GM21381 (cell line): ENCODE data around the gene ZNF664.

ENCODE experiments used
- ATAC-seq: cut with Tn5 transposase; IDR thresholded peaks from one replicate; pipeline ENCODE4 v1.9.1; 2021; ENCODE audit warnings: mild to moderate bottlenecking, moderate library complexity; ENCODE audit not compliant: unreplicated experiment

The ZNF664 gene

DNA sequence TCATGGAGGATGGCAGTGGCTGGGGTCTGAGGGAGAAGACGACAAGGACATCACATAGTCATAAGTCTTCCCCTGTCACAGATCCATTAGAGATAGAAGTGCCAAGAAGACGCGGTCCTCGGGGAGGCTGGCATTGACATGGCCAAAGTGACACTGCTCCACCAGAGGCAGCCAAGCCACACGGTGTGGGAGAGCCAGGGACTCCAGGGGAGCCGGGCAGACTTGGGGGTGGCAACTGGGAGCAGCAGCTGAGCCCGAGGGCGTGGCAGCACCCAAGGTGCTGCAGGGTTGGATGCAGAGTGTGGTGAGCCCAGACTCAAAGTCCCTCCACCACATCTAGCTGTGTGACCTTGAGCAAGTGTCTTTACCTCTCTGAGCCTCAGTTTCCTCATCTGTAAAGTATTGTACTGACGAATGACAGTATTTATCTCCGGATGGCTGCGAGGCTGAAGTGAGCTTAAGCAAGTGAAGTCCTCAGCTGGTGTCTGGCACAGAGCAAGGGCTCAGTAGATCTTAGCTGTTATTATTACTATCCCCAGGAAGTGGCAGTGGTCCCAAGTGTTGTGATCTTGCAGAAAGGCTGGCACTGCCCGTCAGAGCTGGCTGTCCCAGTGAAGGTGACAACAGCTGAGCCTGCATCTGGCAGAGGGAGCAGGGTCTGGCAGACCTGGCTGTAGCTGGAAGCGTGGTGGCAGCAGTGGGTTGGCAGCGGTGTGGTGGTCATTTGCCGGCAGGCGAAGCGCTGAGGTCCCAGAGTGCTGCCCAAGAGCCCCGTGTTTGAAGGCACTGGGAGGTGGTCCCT is 54.9 kb downstream of the ZNF664 start:
- ATAC-seq, result no peak

- no peak for ATAC-seq
Observed at GRCh38 chr12:124028555-124028925, 55.5 kb downstream of the ZNF664 start.

DNA sequence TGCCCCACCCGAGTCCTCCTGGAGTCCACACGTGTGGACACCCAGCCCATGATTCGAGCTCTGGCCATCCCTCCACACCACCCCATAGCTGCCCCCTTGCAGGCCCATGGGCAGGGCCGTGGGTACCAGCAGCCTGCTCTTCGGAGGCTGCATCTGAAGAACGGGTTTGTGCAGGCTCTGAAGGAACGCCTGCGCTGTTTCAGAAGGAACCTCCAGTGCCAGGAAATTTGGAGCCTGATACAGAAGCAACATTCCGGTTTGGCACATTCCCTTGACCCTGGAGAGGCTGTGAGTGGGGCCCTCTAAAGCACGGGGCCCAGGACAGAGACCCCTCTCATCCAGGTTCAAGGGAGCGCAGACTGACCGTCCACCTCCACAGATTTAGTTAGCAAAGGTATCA is 57.0 kb downstream of the ZNF664 start:
- no peak for ATAC-seq

- no peak for ATAC-seq
Observed at GRCh38 chr12:124030510-124030909, 57.5 kb downstream of the ZNF664 start.

DNA sequence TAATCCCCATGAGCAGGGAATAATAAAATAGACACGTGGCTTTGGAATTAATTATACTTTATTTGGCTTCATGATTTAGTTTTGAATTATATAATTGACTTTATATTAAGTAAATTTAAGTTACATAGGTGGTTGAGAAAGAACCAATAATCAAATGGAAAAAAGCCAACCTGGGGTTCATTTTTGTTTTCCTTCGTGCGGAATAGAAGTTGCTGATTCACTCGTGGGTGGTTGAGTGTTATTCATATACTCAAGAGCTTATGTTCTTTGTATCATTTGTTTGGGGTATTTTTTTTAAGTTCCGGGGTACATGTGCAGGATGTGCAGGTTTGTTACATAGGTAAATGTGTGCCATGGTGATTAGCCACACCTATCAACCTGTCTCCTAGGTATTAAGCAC is 58.0 kb downstream of the ZNF664 start:
- ATAC-seq, result no peak

DNA sequence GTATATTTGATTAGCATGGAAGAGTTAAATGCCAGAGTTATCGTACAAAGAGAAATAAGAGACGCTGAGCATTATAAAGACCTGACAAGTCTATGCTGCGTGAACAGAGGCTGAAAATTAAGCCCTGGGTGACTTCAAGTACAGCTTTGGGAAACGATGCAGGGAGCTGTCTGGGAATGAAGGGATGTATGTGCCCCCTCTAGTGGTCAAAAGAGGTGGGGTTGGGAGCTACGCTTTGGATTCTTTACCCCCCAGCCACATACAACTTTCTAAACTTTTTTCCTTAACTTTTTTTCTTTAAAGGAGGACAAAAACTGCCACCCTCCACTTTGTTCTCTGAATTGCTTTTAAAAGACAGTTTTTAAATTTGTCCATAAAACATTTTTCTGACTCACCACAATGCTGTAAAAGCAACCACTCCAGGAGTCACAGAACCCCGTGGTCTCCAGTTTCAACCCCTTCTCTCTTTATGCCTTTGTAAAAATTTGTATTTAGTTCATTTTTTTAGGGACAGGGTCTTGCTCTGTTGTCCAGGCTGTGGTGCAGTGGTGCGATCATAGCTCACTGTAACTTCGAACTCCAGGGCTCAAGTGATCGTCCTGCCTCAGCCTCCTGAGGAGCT is 59.4 kb downstream of the ZNF664 start:
- no peak for ATAC-seq

DNA sequence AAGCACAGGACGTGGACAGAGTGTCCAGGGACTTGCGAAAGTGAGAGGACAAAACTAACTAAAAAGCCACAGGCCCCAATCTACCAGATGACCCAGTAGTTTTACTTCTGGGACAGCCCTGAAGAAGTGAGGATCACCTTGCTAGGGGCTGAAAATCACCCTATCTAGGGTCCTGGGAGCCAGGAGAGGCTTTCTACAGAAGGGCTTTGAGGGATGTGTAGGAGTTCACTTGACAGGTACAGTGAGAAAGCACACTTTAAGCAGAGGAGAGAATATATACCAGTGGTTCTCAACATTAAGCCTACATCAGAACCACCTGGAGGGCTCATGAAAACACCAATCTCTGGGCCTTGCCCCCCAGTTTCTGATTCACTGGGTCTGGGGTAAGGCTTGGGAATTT is 60.8 kb downstream of the ZNF664 start:
- ATAC-seq, result no peak

DNA sequence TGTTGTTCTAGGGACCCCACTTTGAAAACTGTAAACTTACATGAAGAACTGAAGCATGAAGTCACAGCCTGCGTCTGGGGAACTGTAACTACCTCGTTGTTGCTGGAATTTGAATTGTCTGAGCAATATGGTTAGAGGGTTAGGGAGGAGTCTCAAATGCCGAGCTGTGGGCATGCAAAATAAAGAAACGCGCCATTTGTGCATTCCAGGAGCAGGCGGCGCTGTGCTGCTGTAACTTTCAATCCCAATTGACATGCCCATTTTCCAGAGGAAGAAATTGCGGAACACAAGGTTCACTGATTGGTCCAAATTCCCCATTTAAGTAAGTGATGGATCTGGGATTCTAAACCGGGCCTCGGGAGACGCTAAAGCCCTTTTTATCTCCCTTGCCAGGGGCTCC is 61.3 kb downstream of the ZNF664 start:
- no peak for ATAC-seq

- no peak for ATAC-seq
Observed at GRCh38 chr12:124035163-124035562, 62.1 kb downstream of the ZNF664 start.

GRCh38 chr12:124036171-124036598 is 63.2 kb downstream of the ZNF664 start:
- ATAC-seq, result no peak

DNA sequence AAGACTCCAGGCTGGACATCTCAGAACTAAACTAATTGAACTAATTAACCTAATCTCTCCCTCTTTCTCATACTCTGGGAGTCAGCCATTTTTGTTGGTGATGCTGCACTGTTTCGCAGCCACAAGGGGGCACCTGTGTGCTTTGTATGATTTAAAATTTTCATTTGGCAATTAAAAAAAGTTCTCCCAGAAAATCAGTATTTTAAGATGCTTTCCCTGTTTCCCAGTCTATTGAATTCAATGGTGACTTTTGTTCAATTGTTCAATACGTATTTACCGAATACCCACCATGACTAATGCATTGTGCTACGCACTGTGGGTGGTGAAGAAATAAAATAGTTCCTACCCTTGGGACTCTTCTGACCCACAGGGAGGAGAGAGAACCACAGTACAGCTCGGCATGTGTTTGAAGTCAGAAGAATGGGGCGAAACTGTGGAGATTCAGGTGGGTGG is 63.7 kb downstream of the ZNF664 start:
- no peak for ATAC-seq

DNA sequence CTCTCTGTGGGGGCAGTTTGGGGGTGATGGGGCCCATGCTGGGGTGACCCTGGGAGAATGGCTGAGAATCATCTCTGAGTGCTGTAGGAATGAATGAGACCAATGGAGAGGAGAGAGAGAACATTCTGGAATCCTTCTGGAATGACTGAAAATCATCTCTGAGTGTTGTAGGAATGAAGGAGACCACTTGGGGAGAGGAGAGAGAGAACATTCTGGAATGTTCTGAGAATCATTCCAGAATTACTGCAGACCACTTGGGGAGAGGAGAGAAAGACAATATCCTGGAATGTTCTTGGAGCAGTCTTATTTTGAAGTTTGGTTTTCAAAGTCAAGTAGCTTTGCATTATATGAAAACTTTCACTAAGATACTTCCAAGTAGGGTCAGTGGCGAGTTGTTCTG is 64.3 kb downstream of the ZNF664 start:
- ATAC-seq, result no peak

- ATAC-seq, result no peak
Observed at GRCh38 chr12:124039276-124039675, 66.3 kb downstream of the ZNF664 start.

GRCh38 chr12:124040291-124040690 is 67.3 kb downstream of the ZNF664 start:
- no peak for ATAC-seq

DNA sequence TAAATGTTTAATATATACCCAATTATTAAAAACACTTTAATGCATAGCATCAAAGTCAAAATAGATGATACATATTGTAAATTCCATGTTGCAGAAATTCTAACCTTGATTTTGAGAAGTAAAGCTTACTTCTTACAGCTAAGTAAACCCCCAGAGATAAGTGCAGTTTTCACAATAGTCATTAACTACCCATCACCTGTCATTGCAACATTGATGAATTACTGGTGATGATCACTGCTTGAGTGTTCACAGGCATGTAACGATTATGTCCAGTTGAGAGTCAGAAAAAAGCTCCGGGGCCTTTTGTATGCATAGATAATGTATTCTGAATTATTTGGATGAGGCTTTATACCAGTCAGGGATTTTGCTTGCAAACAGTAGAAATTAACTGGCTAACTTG is 67.7 kb downstream of the ZNF664 start:
- ATAC-seq, result no peak

DNA sequence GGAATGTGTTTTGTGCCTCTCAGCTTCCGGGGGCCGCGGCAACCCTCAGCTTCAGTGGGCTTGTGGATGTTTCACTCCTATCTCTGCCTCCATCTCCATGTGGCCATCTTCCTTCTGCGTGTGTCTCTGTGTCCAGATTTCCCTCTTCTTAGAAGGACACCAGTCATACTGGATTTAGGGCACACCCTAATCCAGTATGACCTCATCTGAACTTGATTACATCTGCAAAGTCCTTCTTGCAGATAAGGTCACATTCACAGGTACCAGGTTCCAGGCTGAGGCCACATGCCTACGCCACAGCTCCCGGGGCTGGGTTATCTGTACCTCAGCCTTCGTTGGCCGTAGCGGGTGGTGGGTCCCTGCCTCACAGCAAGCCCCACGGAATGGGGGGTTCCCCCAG is 68.9 kb downstream of the ZNF664 start:
- ATAC-seq, result no peak

DNA sequence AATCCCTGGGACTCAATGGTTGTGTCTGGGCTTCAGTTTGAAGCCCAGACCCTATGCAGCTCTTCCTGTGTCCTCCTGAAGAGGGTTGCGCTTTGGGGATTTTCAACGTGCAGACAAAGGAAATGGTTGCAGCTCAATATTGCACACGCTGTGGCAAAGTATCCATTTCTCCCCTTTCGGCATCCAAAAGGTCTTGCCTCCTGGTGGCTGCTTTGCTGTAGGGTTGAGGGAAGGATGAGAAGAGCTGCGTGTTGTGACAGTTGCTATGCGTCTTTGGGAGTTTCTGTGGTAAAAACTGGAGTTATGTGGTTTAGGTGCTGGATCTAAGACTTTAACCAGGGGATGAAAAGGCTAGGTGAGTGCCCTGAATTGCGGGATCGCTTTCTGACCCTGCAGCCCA is 71.0 kb downstream of the ZNF664 start:
- ATAC-seq, result no peak

- no peak for ATAC-seq
Observed at GRCh38 chr12:124044809-124045321, 71.8 kb downstream of the ZNF664 start.

GRCh38 chr12:124045671-124046455 is 72.8 kb downstream of the ZNF664 start:
- no peak for ATAC-seq

GRCh38 chr12:124046456-124046740 is 73.4 kb downstream of the ZNF664 start:
- ATAC-seq, result no peak

- ATAC-seq, result no peak
Observed at GRCh38 chr12:124047045-124047566, 74.1 kb downstream of the ZNF664 start.
